Measurements from ENCODE around the gene ROBO1.
"Not testable (repeated sequence)": the region's sequence is repeated elsewhere in the genome, so short reads cannot be mapped to it uniquely, and the experiment has no call there.

Gene ROBO1

GRCh38 chr3:78712941-78713340, 1054.9 kb downstream of the ROBO1 start:
- no peak for DNase-seq

DNA sequence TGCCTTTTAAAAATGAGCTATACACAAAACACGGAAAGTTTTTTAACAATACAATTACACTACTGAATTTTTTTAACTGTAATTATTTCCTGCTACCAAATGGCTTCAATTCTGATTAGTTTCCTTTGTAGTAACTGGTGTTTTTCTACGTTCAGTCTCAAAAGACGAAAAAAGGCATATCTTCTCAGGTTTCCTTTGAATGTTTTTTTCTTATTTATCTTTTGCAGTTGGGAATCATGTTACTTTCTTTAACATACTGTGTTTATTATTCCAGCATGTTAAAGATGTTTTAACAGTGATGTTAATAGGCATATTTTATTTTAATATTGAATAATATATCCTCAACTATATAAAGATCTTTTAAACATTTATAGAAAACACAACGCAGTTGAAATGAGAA, 1055.5 kb downstream of the ROBO1 start:
- no peak for DNase-seq

GRCh38 chr3:78708565-78709073, 1059.2 kb downstream of the ROBO1 start:
- no peak for DNase-seq

GRCh38 chr3:78707609-78708008, 1060.2 kb downstream of the ROBO1 start:
- no peak for DNase-seq

GRCh38 chr3:78706906-78707523, 1060.8 kb downstream of the ROBO1 start:
- no peak for DNase-seq

DNA sequence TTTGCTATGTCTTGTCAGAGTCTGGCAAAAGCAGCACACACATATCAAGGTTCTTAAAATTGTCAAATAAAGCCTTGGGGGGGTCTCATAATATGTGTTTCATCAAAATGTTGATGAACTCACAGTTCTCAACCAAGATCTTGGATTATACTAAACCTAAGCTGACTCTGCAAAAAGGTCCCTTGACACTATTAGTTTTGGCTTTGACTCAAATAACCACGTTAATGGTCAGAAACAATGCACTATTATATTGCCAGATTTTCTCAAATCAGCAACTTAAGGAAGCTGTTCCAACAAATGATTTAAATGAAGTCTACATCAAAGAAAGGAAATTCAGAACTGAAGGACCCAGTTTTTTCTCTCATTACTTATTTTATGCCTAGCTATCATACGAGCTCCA, 1063.9 kb downstream of the ROBO1 start:
- DNase-seq, result no peak

DNA sequence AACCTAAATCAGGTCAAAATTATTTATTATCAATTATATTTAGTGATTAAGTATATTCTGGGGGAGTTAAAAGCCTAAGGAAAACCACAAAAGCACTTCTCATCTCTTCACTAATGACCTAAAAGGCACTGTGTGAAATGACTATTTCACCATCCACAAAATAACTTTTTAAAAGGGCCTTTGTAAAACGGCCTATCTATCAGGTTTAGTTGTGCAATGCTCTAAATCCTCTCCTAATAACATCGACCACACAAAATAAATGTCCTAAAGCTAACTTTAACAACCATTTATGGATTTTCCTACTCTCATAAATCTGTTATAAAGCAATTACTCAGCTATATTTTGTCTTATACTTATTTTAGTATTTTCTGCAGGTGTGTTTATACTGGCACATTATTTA, 1066.3 kb downstream of the ROBO1 start:
- DNase-seq, result no peak

DNA sequence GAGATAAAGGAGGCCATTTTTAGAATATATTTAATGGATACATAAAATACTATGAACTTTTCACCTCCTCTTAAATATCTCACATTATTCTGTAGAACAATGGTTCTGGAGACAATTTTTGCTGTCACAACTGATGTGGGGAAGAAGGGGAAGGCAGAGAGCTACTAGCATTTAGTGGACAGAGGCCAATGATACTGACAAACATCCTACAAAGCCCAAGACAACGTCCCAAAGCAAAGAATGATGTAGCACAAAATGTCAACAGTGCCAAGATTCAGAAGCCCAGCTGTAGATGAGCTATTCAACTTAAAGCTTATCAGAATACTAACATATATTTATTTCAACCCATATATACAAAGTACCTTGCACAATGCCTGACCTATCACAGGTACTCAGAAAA, 1069.4 kb downstream of the ROBO1 start:
- no peak for DNase-seq

DNA sequence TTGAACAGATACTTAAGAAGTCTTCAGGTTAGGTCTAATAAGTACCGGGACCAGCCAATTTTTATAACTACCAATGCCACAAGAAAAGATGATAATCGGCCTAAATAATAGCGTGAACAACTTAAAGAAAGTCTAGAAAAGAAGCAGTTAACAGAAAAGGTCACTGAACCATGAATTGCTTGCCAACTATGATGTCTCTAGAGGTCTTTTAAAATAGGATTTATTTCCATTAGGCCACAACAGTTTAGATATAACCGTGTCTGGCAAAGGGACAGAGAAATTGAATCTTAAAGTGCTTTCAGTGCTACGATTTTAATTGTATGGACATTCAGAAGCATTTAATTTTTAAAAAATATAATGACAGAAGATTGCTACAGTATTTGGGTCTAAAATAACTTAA, 1070.4 kb downstream of the ROBO1 start:
- DNase-seq, result no peak

DNA sequence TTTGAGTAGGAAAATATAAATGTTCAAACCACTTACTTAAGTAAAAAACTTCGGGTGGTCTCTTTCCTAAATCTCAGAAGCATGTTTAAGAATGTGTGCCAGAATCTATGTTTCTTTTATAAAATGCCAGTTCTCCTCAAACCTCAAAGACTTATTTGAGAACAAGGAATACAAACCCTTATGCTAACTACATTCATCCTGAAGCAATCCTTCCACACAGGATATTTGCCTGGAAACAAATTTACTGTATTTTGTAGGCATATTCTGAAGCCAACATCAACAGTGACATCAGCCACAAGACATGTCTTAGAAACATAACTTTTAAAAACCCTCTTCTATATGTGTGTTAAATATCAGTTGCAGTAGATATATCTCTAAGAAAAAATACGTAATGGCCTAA, 1077.0 kb downstream of the ROBO1 start:
- no peak for DNase-seq

DNA sequence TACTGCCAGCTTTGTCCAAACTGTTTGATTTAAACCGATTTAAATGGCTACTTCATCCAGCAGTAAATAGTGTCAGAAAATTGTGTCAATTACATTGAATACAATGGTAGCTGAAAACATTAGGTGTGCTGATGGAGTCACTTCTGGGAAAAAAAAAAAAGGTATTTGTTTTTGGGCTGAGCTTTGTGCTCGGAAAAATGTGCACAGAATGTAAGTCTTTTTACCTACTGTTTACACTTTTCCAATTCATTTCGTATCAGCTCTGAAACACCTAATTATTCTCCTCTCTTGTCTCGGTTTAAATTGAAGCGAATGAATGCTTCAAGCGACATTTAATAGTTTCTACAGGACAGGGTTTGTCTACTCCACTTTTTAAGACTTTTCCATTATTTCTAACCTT, 1078.4 kb downstream of the ROBO1 start:
- no peak for DNase-seq

- no peak for DNase-seq
Observed at GRCh38 chr3:78687520-78687919, 1080.3 kb downstream of the ROBO1 start.

- DNase-seq, result no peak
Observed at GRCh38 chr3:78683284-78683683, 1084.5 kb downstream of the ROBO1 start.

DNA sequence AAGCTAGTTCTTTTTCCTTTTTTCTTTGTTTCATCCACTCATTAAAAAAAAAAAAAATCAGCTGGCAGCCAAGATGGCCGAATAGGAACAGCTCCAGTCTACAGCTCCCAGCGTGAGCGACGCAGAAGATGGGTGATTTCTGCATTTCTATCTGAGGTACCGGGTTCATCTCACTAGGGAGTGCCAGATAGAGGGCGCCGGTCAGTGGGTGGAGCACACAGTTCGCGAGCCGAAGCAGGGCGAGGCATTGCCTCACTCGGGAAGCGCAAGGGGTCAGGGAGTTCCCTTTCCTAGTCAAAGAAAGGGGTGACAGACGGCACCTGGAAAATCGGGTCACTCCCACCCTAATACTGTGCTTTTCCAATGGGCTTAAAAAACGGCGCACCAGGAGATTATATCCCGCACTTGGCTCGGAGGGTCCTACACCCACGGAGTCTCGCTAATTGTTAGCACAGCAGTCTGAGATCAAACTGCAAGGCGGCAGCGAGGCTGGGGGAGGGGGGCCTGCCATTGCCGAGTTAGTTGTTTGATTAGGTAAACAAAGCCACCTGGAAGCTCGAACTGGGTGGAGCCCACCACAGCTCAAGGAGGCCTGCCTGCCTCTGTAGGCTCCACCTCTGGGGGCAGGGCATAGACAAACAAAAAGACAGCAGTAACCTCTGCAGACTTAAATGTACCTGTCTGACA, 1092.5 kb downstream of the ROBO1 start:
- not testable (repeated sequence) for DNase-seq

- no peak for DNase-seq
Observed at GRCh38 chr3:78670746-78671145, 1097.1 kb downstream of the ROBO1 start.

DNA sequence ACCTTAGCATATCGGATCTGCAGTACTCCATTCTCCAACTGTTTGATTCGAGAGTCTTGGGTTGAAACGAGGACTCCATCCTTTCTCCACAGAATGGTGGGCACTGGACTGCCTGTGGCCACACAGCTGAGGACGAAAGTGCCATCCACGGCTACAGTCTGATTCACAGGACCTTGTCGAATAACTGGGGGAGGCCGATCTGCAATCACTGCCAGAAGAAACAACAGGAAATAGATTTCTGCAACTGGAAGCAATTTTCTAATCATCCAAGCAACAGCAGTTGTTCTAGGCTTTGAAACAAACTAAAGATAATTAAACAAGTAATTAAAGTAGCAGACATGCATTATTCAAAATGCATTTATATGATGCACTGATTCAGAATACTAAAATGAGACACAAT, 1097.7 kb downstream of the ROBO1 start:
- no peak for DNase-seq

GRCh38 chr3:78668302-78668701, 1099.5 kb downstream of the ROBO1 start:
- no peak for DNase-seq

DNA sequence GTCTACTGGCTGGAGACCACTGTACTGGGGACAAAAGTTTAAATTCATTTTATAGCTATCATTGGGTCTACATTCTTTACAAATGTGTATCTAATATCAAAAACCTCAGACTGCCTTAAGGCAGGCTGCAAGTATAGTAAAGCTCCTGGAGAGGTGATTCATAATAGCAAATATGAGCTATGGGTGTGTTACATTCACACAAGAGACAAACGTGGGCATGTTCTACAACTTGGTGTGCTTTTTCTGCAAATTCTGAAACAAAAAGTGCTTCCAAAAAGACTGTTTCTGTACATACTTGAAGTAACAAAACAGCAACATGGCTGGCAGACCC, 1101.4 kb downstream of the ROBO1 start:
- no peak for DNase-seq

- DNase-seq, result no peak
Observed at GRCh38 chr3:78665776-78666469, 1101.9 kb downstream of the ROBO1 start.

DNA sequence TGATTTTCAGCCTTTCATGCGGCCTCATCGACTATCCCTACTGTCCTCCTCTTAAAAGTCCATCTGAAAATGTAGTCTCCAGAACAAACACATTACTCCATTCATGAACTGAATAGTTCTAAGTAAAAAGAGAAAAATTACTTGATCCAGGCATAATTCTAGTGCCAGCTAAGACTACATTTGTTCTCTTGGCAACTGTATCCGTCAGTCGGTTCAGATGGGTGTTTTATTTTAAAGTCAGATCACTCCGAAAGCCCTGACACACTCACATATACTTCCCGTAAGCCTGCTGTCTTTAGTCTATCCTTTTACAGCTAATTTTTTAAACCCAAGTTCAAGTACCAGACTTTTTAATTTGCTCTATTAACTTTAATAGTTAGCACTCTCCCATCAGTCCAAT, 1102.7 kb downstream of the ROBO1 start:
- no peak for DNase-seq

- DNase-seq, result no peak
Observed at GRCh38 chr3:78660957-78661356, 1106.8 kb downstream of the ROBO1 start.

GRCh38 chr3:78659386-78659987, 1108.3 kb downstream of the ROBO1 start:
- DNase-seq, result no peak

DNA sequence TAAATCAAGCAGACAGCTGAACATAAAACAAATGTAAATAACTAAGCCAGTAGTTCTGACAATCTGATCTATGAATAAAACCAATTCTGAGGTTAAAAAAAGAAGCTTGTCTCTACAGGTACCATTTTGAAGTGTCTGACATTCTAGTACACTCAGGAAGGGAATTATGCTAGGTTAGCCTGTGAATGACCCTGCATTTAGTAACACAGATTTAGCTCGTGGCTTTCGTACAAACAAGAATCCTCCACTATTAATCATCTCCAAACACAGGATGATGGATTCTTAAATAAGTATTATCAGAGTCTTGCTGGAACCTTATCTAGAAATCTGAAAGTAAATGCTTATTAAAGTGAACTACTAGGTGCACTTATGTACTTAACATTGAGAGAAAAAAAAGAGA, 1120.1 kb downstream of the ROBO1 start:
- no peak for DNase-seq
